Parathyroid adenoma (tissue), 2 donors: Measurements from ENCODE around the gene ARHGAP15.

Source experiments
- H2AFZ ChIP-seq: fragments of 300-600 bp; sonication (generic); one replicate; pipeline ENCODE4 v1.7.0; 2017; ENCODE audit warnings: antibody characterized with exemption, mild to moderate bottlenecking
- H3K27ac ChIP-seq: fragments of 300-600 bp; sonication (generic); one replicate; pipeline ENCODE4 v1.7.0; 2017
- H3K27me3 ChIP-seq: fragments of 300-600 bp; sonication (generic); one replicate; pipeline ENCODE4 v1.7.0; 2017; ENCODE audit warnings: low read length; ENCODE audit not compliant: control insufficient read depth, insufficient read depth
- H3K36me3 ChIP-seq: fragments of 300-600 bp; sonication (generic); one replicate; pipeline ENCODE4 v1.7.0; 2017; ENCODE audit warnings: low read length; ENCODE audit not compliant: control insufficient read depth, insufficient read depth
- H3K4me1 ChIP-seq: fragments of 300-600 bp; sonication (generic); one replicate; pipeline ENCODE4 v1.7.0; 2017; ENCODE audit warnings: control low read depth
- H3K4me2 ChIP-seq: fragments of 300-600 bp; sonication (generic); one replicate; pipeline ENCODE4 v1.7.0; 2017; ENCODE audit warnings: low read length
- H3K4me3 ChIP-seq: fragments of 300-600 bp; sonication (generic); one replicate; pipeline ENCODE4 v1.7.0; 2017; ENCODE audit warnings: low read depth, low read length
- H3K79me2 ChIP-seq: fragments of 300-600 bp; sonication (generic); one replicate; pipeline ENCODE4 v1.7.0; 2017; ENCODE audit warnings: control low read depth
- H3K9ac ChIP-seq: fragments of 300-600 bp; sonication (generic); one replicate; pipeline ENCODE4 v1.7.0; 2017; ENCODE audit warnings: mild to moderate bottlenecking
- H3K9me3 ChIP-seq: fragments of 300-600 bp; sonication (generic); one replicate; pipeline ENCODE4 v1.7.0; 2017; ENCODE audit warnings: low read length; ENCODE audit not compliant: control insufficient read depth
- CTCF ChIP-seq: fragments of 300-600 bp; sonication (generic); IDR thresholded peaks from one replicate; pipeline ENCODE4 v1.7.0; 2017; ENCODE audit warnings: antibody characterized with exemption, mild to moderate bottlenecking
- donor health status: primary hyperparathyroidism.

The ARHGAP15 gene

GRCh38 chr2:143473820-143474219, 344.6 kb downstream of the ARHGAP15 start:
- no peak overlapping the region for H3K9ac ChIP-seq
- H3K27me3 ChIP-seq, result no peaks in the 10 kb centered on the region
- H3K4me3 ChIP-seq, result no peak overlapping the region
- no peak overlapping the region for H2AFZ ChIP-seq
- no peaks in the 10 kb centered on the region for H3K9me3 ChIP-seq
- no peak overlapping the region for H3K4me2 ChIP-seq
- H3K36me3 ChIP-seq, result no peaks in the 10 kb centered on the region
- H3K27ac ChIP-seq, result no peak overlapping the region
- TF ChIP-seq CTCF, result no peak
- no peaks in the 10 kb centered on the region for H3K4me1 ChIP-seq
- H3K79me2 ChIP-seq, result no peaks in the 10 kb centered on the region

- Histone ChIP-seq H3K9me3 (no peaks in the 10 kb centered on the region), H2AFZ (no peak overlapping the region), H3K36me3 (no peaks in the 10 kb centered on the region), H3K4me2 (no peak overlapping the region), H3K27me3 (no peaks in the 10 kb centered on the region), H3K4me3 (no peak overlapping the region), H3K9ac (no peak overlapping the region), H3K4me1 (no peaks in the 10 kb centered on the region), H3K79me2 (no peaks in the 10 kb centered on the region), H3K27ac (no peak overlapping the region)
- TF ChIP-seq CTCF, result no peak
These were observed 345.4 kb downstream of the ARHGAP15 start for GRCh38 chr2:143474586-143474985.

GRCh38 chr2:143475041-143475776, 346.0 kb downstream of the ARHGAP15 start:
- Histone ChIP-seq H3K27me3 (no peaks in the 10 kb centered on the region), H3K9ac (no peak overlapping the region), H3K4me2 (no peak overlapping the region), H3K4me1 (no peaks in the 10 kb centered on the region), H3K27ac (no peak overlapping the region), H2AFZ (no peak overlapping the region), H3K36me3 (no peaks in the 10 kb centered on the region), H3K4me3 (no peak overlapping the region), H3K79me2 (no peaks in the 10 kb centered on the region), H3K9me3 (no peaks in the 10 kb centered on the region)
- TF ChIP-seq CTCF, result no peak

- H2AFZ ChIP-seq, result no peak overlapping the region
- H3K36me3 ChIP-seq, result no peaks in the 10 kb centered on the region
- H3K4me3 ChIP-seq, result no peak overlapping the region
- H3K9me3 ChIP-seq, result no peaks in the 10 kb centered on the region
- no peaks in the 10 kb centered on the region for H3K79me2 ChIP-seq
- no peak overlapping the region for H3K27ac ChIP-seq
- H3K4me2 ChIP-seq, result no peak overlapping the region
- H3K4me1 ChIP-seq, result no peaks in the 10 kb centered on the region
- no peak for TF ChIP-seq CTCF
- no peak overlapping the region for H3K9ac ChIP-seq
- no peaks in the 10 kb centered on the region for H3K27me3 ChIP-seq
These were observed 347.3 kb downstream of the ARHGAP15 start for GRCh38 chr2:143476336-143477087.
